Spleen (tissue), 11 donors: Measurements from ENCODE around the gene WNT9A. TPM values are rescaled to one million over a fixed set of nuclear protein-coding genes. Genes with fewer than 3 reads are reported as not detected.

Experiments used
- DNase-seq: peaks from one replicate; pipeline ENCODE4 v3.0.0-alpha.2; 2020
- H3K27ac ChIP-seq, 8 donors: fragments of 200-600 bp; sonication (generic) in 7 of 8; 1 replicate in 4 of 8; 2 replicates in 4 of 8; pipeline versions ENCODE4 v1.5.0 to v1.8.0; 2016 to 2021; ENCODE audit warnings: inconsistent platforms in 4 of 8, mild to moderate bottlenecking in 4 of 8, moderate library complexity in 1 of 8
- H3K27me3 ChIP-seq, 7 donors: fragments of 200-600 bp; sonication (generic) in 6 of 7; replicated peaks in 1 of 7; 1 replicate in 4 of 7; 2 replicates in 3 of 7; pipeline versions ENCODE4 v1.5.0 to v1.8.0; 2016 to 2021; ENCODE audit warnings: inconsistent platforms in 3 of 7, mild to moderate bottlenecking in 1 of 7
- H3K36me3 ChIP-seq, 6 donors: fragments of 200-600 bp; sonication (generic) in 5 of 6; 1 replicate in 4 of 6; 2 replicates in 2 of 6; pipeline versions ENCODE4 v1.5.0 to v1.8.0; 2016 to 2021; ENCODE audit warnings: inconsistent platforms in 2 of 6
- H3K4me1 ChIP-seq, 6 donors: fragments of 200-600 bp; sonication (generic) in 5 of 6; 1 replicate in 3 of 6; 2 replicates in 3 of 6; pipeline versions ENCODE4 v1.5.0 to v1.8.0; 2016 to 2021; ENCODE audit warnings: inconsistent platforms in 3 of 6
- H3K4me3 ChIP-seq, 8 donors: fragments of 200-600 bp; sonication (generic) in 7 of 8; 1 replicate in 4 of 8; 2 replicates in 4 of 8; pipeline versions ENCODE4 v1.5.0 to v1.8.0; 2016 to 2021; ENCODE audit warnings: inconsistent platforms in 4 of 8, mild to moderate bottlenecking in 4 of 8, moderate library complexity in 2 of 8
- H3K9me3 ChIP-seq, 8 donors: fragments of 200-600 bp; sonication (generic) in 7 of 8; 1 replicate in 4 of 8; 2 replicates in 4 of 8; pipeline versions ENCODE4 v1.5.0 to v1.8.0; 2016 to 2021; ENCODE audit warnings: inconsistent platforms in 4 of 8
- POLR2A ChIP-seq, 3 donors: fragments of 450-650 bp; IDR thresholded peaks; one replicate each; pipeline ENCODE4 v1.5.1; 2017; ENCODE audit warnings: antibody characterized with exemption in 3 of 3, mild to moderate bottlenecking in 1 of 3
- POLR2AphosphoS5 ChIP-seq, 3 donors: sonication (generic); formaldehyde crosslinking; IDR thresholded peaks; one replicate each; pipeline ENCODE4 v1.5.1; 2017; ENCODE audit warnings: antibody characterized with exemption in 3 of 3
- WGBS, 5 donors: extraction: QIAGEN DNeasy Blood & Tissue Kit in 3 of 5; methylation state at CpG; one replicate each; pipeline versions ENCODE4 v1.1.5 to v1.1.7; 2013 to 2018; 5-methylcytosine and 5-hydroxymethylcytosine counted together
- intact Hi-C: fragments of 100-400 bp; cut with DNase I; formaldehyde crosslinking; loops from one replicate; pipeline ENCODE4 v1.15.0; 2023; ENCODE audit warnings: low total_unique reads
- polyA plus RNA-seq, 3 donors: library from polyadenylated mRNA; stranded (reverse); fragments of 200-250 nt; gene quantifications; one replicate each; pipeline ENCODE4 v1.2.1, GENCODE V29; 2013
- total RNA-seq, 7 donors: library from RNA; depleted of rRNA in 3 of 7; stranded (reverse); fragments of >200 nt in 3 of 7; fragmentation: NEBNext Ultra II Directional in 4 of 7; extraction: Animal tissue kit (Norgen Biotek cat#: 25700) in 4 of 7; gene quantifications; one replicate each; pipeline versions ENCODE4 v1.1.0 to v1.2.1, GENCODE V29; 2016 to 2021
- TF ChIP-seq, protein P1 (sequence below), 11 experiments: fragments of 200-600 bp in 7 of 11; fragments of 450-650 bp in 4 of 11; sonication (generic) in 4 of 11; IDR thresholded peaks in 8 of 11; conservative IDR thresholded peaks in 3 of 11; 1 replicate in 7 of 11; 2 replicates in 4 of 11; pipeline versions ENCODE4 v1.4.0 to v1.8.0; 2016 to 2021; ENCODE audit warnings: antibody characterized with exemption in 11 of 11, inconsistent platforms in 4 of 11, mild to moderate bottlenecking in 1 of 11
- donor health status: healthy with polysubstance abuse.
- donor health status: DM: no; HTN: no; CAD: no; lungs with moderate emphysema.
- donor health status: DM: no; HTN: no; CAD: no.
- donor health status: Bipolar disorder and iron deficiency.
- donor health status: healthy.
- donor health status: DM: no; HTN: no; CAD: no.
- donor health status: DM: yes; HTN: yes; CAD: no.

Gene WNT9A
- total and polyA plus RNA-seq, 10 donors, result 0.08 to 3.6 (median 0.77) TPM

DNA sequence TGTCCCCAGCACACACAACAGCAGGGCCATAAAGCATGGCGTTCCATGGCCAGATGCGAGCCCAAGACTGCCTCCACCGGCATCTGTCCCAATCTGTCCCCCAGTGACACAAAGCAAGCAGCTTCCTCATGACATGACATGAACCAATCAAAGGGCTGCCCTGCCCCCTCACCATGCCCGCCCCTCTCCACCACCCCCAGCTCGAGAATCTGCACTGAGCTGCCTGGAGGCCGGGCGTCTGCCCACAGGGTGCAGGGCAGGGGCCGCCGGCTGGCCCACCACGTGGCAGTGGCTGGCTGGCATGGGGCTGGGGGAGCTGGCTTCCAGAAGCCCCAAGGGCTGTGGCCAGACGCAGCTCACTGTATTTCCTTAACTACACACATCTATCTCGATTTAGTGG lies 27.8 kb downstream of the WNT9A start:
- no peak overlapping the region for H3K4me3 ChIP-seq
- H3K4me1 ChIP-seq, result peaks cover 0 to 4% (median 0%) of the 10 kb centered on the region in 6 donors
- WGBS, 5 donors, result 45 to 60% (median 51%) methylated on average over 12 of the region's 12 CpGs
- peaks cover 0 to 8% (median 0%) of the 10 kb centered on the region in 6 donors for H3K36me3 ChIP-seq
- H3K27ac ChIP-seq, result no peak overlapping the region
- intact Hi-C loops, result no loop called here
- no peaks in the 10 kb centered on the region for H3K27me3 ChIP-seq
- H3K9me3 ChIP-seq, result no peaks in the 10 kb centered on the region
- TF ChIP-seq POLR2AphosphoS5 (IDR thresholded peaks at IDR 0.05) (no peak), POLR2A (IDR thresholded peaks at IDR 0.05) (no peak)
- TF ChIP-seq, protein P1, sequence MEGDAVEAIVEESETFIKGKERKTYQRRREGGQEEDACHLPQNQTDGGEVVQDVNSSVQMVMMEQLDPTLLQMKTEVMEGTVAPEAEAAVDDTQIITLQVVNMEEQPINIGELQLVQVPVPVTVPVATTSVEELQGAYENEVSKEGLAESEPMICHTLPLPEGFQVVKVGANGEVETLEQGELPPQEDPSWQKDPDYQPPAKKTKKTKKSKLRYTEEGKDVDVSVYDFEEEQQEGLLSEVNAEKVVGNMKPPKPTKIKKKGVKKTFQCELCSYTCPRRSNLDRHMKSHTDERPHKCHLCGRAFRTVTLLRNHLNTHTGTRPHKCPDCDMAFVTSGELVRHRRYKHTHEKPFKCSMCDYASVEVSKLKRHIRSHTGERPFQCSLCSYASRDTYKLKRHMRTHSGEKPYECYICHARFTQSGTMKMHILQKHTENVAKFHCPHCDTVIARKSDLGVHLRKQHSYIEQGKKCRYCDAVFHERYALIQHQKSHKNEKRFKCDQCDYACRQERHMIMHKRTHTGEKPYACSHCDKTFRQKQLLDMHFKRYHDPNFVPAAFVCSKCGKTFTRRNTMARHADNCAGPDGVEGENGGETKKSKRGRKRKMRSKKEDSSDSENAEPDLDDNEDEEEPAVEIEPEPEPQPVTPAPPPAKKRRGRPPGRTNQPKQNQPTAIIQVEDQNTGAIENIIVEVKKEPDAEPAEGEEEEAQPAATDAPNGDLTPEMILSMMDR (IDR thresholded peaks at IDR 0.05 in 8 of 11, conservative IDR thresholded peaks at IDR 0.05 in 3 of 11), result no peak
- DNase-seq, result no peak

- intact Hi-C loops, result no loop called here
- WGBS, 5 donors, result 89 to 96% (median 93%) methylated on average over 9 of the region's 9 CpGs
Measured at GRCh38 chr1:227918736-227919135, 29.0 kb downstream of the WNT9A start.

DNA sequence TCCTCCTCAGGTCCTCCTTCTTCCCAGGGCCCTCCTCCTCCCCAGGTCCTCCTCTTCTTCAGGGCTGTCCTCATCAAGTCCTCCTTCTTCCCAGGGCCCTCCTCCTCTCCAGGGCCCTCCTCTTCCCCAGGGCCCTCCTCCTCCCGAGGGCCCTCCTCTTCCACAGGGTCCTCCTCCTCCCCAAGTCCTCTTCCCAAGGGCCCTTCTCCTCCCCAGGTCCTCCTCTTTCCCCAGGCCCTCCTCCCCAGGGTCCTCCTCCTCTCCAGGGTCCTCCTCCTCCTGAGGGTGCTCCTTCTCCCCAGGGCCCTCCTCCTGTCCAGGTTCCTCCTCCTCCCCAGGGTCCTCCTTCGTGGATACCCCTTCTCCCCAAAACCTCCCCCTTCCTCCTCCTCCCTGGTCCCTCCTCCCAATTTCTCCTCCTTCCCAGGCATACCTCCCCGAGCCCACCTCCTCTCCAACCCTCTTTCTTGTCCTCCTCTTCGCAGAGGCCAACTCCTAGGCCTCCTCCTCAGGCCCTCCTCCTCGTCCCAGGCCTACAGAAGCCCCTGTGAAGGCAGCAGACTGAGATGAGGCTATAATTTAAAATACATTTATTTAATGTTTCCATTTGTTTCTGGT lies 29.5 kb downstream of the WNT9A start:
- Histone ChIP-seq H3K9me3 (no peaks in the 10 kb centered on the region), H3K4me3 (no peak overlapping the region), H3K27me3 (peaks cover 0 to 15% (median 0%) of the 10 kb centered on the region in 7 donors), H3K4me1 (no peaks in the 10 kb centered on the region), H3K27ac (no peak overlapping the region), H3K36me3 (peaks cover 0 to 8% (median 0%) of the 10 kb centered on the region in 6 donors)
- intact Hi-C loops, result no loop called here
- no peak for TF ChIP-seq POLR2A (IDR thresholded peaks at IDR 0.05)
- no peak for TF ChIP-seq POLR2AphosphoS5 (IDR thresholded peaks at IDR 0.05)
- TF ChIP-seq, protein P1 (IDR thresholded peaks at IDR 0.05 in 8 of 11, conservative IDR thresholded peaks at IDR 0.05 in 3 of 11), result no peak
- no peak for DNase-seq
- 77 to 90% (median 81%) methylated on average over 5 of the region's 5 CpGs for WGBS, 5 donors

More at GRCh38 chr1:227918736-227919135, 29.0 kb downstream of the WNT9A start:
- H3K27ac ChIP-seq, result no peak overlapping the region
- no peak for TF ChIP-seq POLR2A (IDR thresholded peaks at IDR 0.05)
- no peak for TF ChIP-seq POLR2AphosphoS5 (IDR thresholded peaks at IDR 0.05)
- TF ChIP-seq, protein P1 (IDR thresholded peaks at IDR 0.05 in 8 of 11, conservative IDR thresholded peaks at IDR 0.05 in 3 of 11), result no peak
- no peak for DNase-seq
- peaks cover 0 to 10% (median 0%) of the 10 kb centered on the region in 7 donors for H3K27me3 ChIP-seq
- peaks cover 0 to 8% (median 0%) of the 10 kb centered on the region in 6 donors for H3K36me3 ChIP-seq
- no peak overlapping the region for H3K4me3 ChIP-seq
- no peaks in the 10 kb centered on the region for H3K4me1 ChIP-seq
- no peaks in the 10 kb centered on the region for H3K9me3 ChIP-seq

- Histone ChIP-seq H3K36me3 (peaks cover 0 to 8% (median 0%) of the 10 kb centered on the region in 6 donors), H3K27ac (no peak overlapping the region), H3K9me3 (no peaks in the 10 kb centered on the region), H3K4me1 (peaks cover 0 to 3% (median 0%) of the 10 kb centered on the region in 6 donors), H3K27me3 (peaks cover 0 to 20% (median 0%) of the 10 kb centered on the region in 7 donors), H3K4me3 (no peak overlapping the region)
- 55 to 78% (median 70%) methylated on average over 11 to 15 of the region's 15 CpGs for WGBS, 5 donors
- TF ChIP-seq POLR2AphosphoS5 (IDR thresholded peaks at IDR 0.05) (no peak), POLR2A (IDR thresholded peaks at IDR 0.05) (no peak)
- TF ChIP-seq, protein P1 (IDR thresholded peaks at IDR 0.05 in 8 of 11, conservative IDR thresholded peaks at IDR 0.05 in 3 of 11), result no peak
- no peak for DNase-seq
- intact Hi-C loops, result no loop called here
Measured at GRCh38 chr1:227917081-227917950, 30.4 kb downstream of the WNT9A start.
